ENCODE measurements around the gene PVR.

- TF ChIP-seq POLR2A (IDR thresholded peaks at IDR 0.05) (no peak), CTCF (IDR thresholded peaks at IDR 0.05) (no peak)
These were observed 24.9 kb upstream of the PVR start for GRCh38 chr19:44618640-44619357.

Data from sigmoid colon (tissue), 3 donors.